Nucleus accumbens (tissue), 56 donors: ENCODE measurements around the gene C1GALT1C1L.
A peak's percentile ranks its signal among the peaks of the same experiment; 100 is the strongest.
"Not testable (repeated sequence)": the region's sequence is repeated elsewhere in the genome, so short reads cannot be mapped to it uniquely, and the experiment has no call there.

ENCODE experiments used
- DNase-seq, 56 donors: peaks; one replicate each; lab custom pipeline; 2025; lab: John Stamatoyannopoulos, UW

C1GALT1C1L gene

DNA sequence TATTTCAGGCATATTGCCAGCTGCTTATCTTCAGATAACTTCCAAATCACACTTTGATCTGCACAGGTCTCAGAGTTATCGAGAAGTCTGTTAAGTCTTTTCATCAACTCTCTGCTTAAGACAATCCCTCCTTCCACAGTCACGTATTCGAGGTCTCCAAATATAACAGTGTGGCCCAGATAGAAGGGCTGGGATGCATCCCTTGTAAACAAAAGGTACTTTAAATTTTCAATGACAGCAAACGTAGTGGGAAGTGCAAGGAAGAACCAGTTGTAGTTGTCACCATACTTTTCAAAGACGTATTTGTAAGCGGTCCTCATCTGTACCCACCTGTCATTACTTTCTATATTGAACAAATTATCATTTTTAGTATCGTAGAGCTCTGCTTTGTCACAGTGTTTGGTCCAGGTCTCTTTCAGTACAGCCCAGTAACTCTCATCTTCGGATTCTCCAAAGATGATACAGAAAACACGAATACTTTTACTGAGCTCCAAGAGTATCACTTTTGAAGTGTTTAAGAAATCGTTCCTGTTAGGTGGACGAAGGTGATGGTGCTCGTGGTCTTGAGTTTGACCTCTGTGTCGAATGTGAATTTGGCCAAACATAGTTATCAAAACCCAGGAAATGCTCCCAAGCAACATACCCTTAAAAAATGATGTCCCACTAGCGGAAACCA, 445 bp downstream of the C1GALT1C1L start:
- no peak for DNase-seq

DNA sequence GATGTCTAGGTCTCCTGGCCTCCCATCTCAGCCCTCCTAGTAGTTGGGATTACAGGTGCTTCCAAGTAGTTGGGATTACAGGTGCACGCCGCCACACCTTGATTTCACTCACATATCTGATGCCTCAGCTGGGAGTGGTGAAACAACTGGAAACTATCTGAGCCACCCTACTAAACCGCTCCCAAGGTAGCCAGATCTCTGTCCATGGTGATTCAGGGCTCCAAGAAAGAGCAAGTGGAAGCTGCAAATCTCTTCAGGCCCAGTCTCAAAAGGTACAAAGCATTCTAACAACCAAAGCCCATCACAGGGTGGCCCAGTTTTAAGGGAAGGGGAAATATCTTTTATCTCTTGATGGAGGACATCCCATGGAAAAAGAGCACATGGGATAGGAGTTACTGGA, 19.0 kb downstream of the C1GALT1C1L start:
- no peak for DNase-seq

DNA sequence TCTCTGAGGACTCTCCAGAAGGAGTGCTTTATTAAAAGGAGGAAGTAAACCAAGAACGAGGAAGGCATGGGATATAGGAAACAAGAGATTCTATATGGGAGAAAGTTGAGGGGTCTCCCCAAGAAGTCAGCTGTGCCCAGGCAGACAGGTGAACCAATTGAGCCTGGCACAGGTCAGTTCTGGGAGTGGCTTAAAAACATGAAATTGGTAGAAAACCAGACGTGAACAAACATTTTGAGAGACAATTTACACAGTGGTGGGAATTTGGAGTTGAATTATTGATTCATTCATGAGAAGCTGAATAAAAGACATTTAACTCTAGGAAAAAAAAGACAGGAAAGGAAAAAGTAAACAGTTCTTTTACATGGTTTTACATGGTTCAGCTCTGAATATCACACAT, 22.7 kb downstream of the C1GALT1C1L start:
- no peak for DNase-seq

GRCh38 chr2:43648994-43649701, 27.1 kb downstream of the C1GALT1C1L start:
- no peak for DNase-seq

DNA sequence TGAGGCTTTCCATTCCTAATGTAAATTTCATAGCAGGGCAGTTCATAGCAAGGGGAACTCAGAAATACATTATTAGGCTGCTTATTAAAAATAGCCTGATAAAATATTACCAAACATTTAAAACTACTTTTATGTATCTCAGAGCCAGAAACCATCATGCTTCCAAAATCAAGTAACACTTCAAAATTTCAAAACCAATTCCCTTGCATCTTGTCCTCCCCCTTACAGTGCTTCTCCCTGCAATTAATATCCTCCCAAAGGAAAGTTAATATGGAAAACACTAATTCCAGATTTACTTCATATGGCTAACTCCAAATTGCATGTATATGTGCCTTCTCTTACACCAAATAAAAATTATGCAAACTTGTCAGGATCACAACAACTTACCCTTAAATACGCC, 32.5 kb downstream of the C1GALT1C1L start:
- DNase-seq: no peak

DNA sequence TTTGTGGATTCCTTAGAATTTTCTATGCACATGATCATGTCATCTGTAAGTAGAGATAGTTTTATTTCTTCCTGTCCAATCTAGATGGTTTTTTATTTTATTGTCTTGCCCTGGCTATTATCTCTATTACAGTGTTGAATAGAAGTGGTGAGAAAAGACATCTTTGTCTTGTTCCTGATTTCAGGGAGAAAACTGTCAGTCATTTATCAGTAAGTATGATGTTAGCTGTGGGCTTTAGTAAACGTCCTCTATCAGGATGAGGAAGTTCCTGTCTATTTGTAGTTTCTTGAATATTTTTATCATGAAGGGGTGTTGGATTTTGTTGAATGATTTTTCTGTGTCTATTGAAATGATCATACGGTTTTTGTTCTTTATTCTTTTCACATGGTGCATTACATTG, 33.9 kb downstream of the C1GALT1C1L start:
- no peak for DNase-seq

DNA sequence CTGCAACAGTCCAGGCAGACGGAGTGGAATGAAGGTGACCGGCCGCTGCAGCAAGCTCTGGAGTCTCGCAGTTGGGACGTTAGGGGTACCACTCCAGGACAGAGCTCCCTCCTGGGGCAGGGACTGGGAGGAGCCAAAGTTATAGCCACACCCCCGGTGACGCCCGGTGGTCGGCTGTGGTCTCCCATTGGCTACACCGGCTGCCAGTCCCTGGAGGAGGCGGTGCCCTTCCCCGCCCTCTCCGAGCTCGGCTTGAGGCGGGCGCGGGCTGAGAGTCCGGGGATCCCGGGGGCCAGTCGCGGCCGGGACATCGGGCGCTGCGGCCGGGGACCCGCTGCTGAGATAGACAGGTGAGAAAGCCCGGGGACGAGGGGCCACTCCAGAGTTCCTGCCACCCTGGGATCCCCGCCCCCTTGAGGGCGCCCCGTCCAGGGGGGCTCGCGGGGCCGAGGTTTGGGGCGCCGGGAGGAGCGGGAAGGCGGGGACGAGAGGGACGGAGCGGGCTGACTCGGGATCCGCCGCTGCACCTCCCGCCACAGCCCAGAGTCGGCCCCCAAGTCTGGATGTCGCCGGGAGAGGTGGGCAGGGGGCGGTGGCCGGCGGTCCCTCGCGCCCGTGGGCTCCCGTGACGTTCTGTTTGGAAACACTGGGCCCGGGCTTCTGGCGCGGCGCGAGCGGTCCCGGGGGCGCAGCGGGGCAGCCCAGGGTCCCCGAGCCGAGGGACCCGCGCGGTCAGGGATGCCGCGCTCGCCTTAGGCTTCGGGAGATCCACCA, 39.0 kb downstream of the C1GALT1C1L start, which contains the start of gene PLEKHH2:
PLEKHH2 (plus strand) TSS at position 231 of the 774 bp plus-strand sequence. CDS start 7,414 bp downstream, outside the sequence.
- peak; percentile 18 to 91 (median 76) for DNase-seq

DNA sequence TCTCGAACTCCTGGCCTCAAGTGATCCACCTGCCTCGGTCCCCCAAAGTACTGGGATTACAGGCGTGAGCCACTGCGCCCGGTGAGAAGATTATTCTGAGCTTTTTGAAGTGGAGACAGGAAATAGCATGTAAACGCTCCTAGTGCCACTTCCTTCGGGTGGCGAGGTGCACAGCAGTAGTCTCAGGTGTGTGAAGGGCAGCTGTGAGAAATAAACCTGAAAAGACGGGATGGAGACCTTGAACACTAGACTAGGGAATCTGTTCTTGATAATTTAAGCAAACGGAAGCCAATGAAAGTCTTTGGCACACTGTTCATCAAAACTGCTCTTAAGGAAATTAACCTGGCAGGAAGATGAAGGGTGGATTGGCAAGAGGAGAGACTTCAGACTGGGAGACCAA, 39.6 kb downstream of the C1GALT1C1L start:
- DNase-seq: no peak

GRCh38 chr2:43636153-43636552, 40.1 kb downstream of the C1GALT1C1L start:
- DNase-seq: not testable (repeated sequence)

GRCh38 chr2:43634604-43635306, 41.5 kb downstream of the C1GALT1C1L start:
- DNase-seq: peak in 1 of 56 donors; percentile 34

- DNase-seq: no peak
These were observed 44.5 kb downstream of the C1GALT1C1L start for GRCh38 chr2:43631618-43632317.
